DOHH2 (cell line): ENCODE measurements around the gene SLC35F1.

Experiments used
- H3F3A ChIP-seq: fragments of 200-600 bp; sonication (generic), shearing (Covaris generic); 2 replicates; pipeline ENCODE4 v1.6.0; 2016; ENCODE audit warnings: antibody characterized with exemption, mild to moderate bottlenecking; ENCODE audit not compliant: control insufficient read depth, insufficient read depth
- H3K27ac ChIP-seq: fragments of 200-600 bp; sonication (generic); 2 replicates; pipeline ENCODE4 v1.5.1; 2014; ENCODE audit warnings: low read depth, mild to moderate bottlenecking, low read length, moderate library complexity
- H3K27me3 ChIP-seq: fragments of 200-600 bp; sonication (generic); 2 replicates; pipeline ENCODE4 v1.6.1; 2014; ENCODE audit warnings: mild to moderate bottlenecking, low read length, mixed read lengths; ENCODE audit not compliant: control insufficient read depth
- H3K36me3 ChIP-seq: fragments of 200-600 bp; sonication (generic); 2 replicates; pipeline ENCODE4 v1.6.1; 2014; ENCODE audit warnings: mild to moderate bottlenecking, low read length, moderate library complexity, mixed read lengths; ENCODE audit not compliant: control insufficient read depth
- H3K4me1 ChIP-seq: fragments of 200-600 bp; sonication (generic); 2 replicates; pipeline ENCODE4 v1.6.1; 2014; ENCODE audit warnings: mild to moderate bottlenecking, low read length, mixed read lengths; ENCODE audit not compliant: control insufficient read depth
- H3K4me2 ChIP-seq: fragments of 200-600 bp; sonication (generic); 2 replicates; pipeline ENCODE4 v1.6.0; 2014; ENCODE audit warnings: mild to moderate bottlenecking, low read length, moderate library complexity
- H3K4me3 ChIP-seq: fragments of 200-600 bp; sonication (generic); 2 replicates; pipeline ENCODE4 v1.5.1; 2014; ENCODE audit warnings: mild to moderate bottlenecking, low read length, mixed read lengths
- H3K79me2 ChIP-seq: fragments of 200-600 bp; sonication (generic); 2 replicates; pipeline ENCODE4 v1.6.1; 2014; ENCODE audit warnings: mild to moderate bottlenecking, low read length, mixed read lengths; ENCODE audit not compliant: control insufficient read depth
- H3K9me2 ChIP-seq: fragments of 200-600 bp; sonication (generic); replicated peaks from 2 replicates; pipeline ENCODE4 v1.6.1; 2014; ENCODE audit warnings: mild to moderate bottlenecking, low read length, mixed read lengths; ENCODE audit not compliant: control insufficient read depth
- H3K9me3 ChIP-seq: fragments of 200-600 bp; sonication (generic); 2 replicates; pipeline ENCODE4 v1.6.1; 2014; ENCODE audit warnings: antibody characterized with exemption, low read length, mixed read lengths; ENCODE audit not compliant: control insufficient read depth, insufficient read depth
- H4K20me1 ChIP-seq: fragments of 200-600 bp; sonication (generic); 2 replicates; pipeline ENCODE4 v1.6.0; 2014; ENCODE audit warnings: low read depth, mild to moderate bottlenecking, antibody characterized with exemption, low read length, moderate library complexity; ENCODE audit not compliant: control insufficient read depth, insufficient read depth
- CTCF ChIP-seq: fragments of 200-600 bp; sonication (generic); IDR thresholded peaks from one replicate; pipeline ENCODE4 v1.5.1; 2014; ENCODE audit warnings: antibody characterized with exemption, mild to moderate bottlenecking, low read depth, low read length; ENCODE audit not compliant: poor library complexity, severe bottlenecking
- EZH2phosphoT487 ChIP-seq: fragments of 200-600 bp; sonication (generic); IDR thresholded peaks from 2 replicates; pipeline ENCODE4 v1.6.1; 2017; ENCODE audit warnings: borderline replicate concordance, mild to moderate bottlenecking, antibody characterized with exemption, low read length, moderate library complexity, mixed read lengths

Gene SLC35F1

GRCh38 chr6:117909638-117910037 lies 2.6 kb downstream of the SLC35F1 start:
- Histone ChIP-seq H4K20me1 (no peaks in the 10 kb centered on the region), H3K79me2 (no peaks in the 10 kb centered on the region), H3K36me3 (no peaks in the 10 kb centered on the region), H3K27ac (no peak overlapping the region), H3K4me3 (no peak overlapping the region), H3K27me3 (peaks cover 3% of the 10 kb centered on the region; the same call in 1 of the 2 replicates), H3K9me3 (no peaks in the 10 kb centered on the region), H3F3A (no peaks in the 10 kb centered on the region), H3K4me1 (no peaks in the 10 kb centered on the region), H3K4me2 (no peak overlapping the region), H3K9me2 (no peaks in the 10 kb centered on the region)
- no peak for TF ChIP-seq EZH2phosphoT487
- no peak for TF ChIP-seq CTCF

DNA sequence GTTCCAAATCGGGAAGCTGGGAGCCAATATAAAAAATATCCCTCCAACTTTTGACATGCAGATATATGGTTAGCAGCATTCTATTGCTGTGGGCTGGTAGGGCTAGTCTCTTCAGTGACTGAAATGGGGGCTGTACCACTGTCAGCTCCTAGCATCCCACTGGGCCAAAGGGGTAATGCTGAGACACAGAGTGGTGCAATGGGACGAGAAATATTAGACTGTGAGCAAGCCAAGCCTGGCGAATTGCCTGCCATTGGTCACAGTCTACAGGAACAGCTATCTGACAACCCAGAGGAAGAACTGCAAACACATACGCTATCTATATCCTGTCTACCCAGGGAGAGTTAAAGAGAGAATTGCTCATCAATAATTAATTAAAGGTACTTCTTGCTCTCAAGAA lies 3.5 kb downstream of the SLC35F1 start:
- TF ChIP-seq EZH2phosphoT487 (no peak), CTCF (no peak)
- Histone ChIP-seq H3K4me2 (no peak overlapping the region), H3F3A (no peaks in the 10 kb centered on the region), H3K9me2 (no peaks in the 10 kb centered on the region), H3K79me2 (no peaks in the 10 kb centered on the region), H3K27ac (no peak overlapping the region), H3K9me3 (no peaks in the 10 kb centered on the region), H4K20me1 (no peaks in the 10 kb centered on the region), H3K4me3 (no peak overlapping the region), H3K36me3 (no peaks in the 10 kb centered on the region), H3K4me1 (no peaks in the 10 kb centered on the region), H3K27me3 (peaks cover 3% of the 10 kb centered on the region; the same call in 1 of the 2 replicates)

- H3K27me3 ChIP-seq, result peaks cover 3% of the 10 kb centered on the region; the same call in 1 of the 2 replicates
- H3K9me2 ChIP-seq, result no peaks in the 10 kb centered on the region
- no peak overlapping the region for H3K4me2 ChIP-seq
- no peaks in the 10 kb centered on the region for H3K9me3 ChIP-seq
- H3K27ac ChIP-seq, result no peak overlapping the region
- no peaks in the 10 kb centered on the region for H3K4me1 ChIP-seq
- no peak overlapping the region for H3K4me3 ChIP-seq
- H4K20me1 ChIP-seq, result no peaks in the 10 kb centered on the region
- no peaks in the 10 kb centered on the region for H3K36me3 ChIP-seq
- no peaks in the 10 kb centered on the region for H3F3A ChIP-seq
- H3K79me2 ChIP-seq, result no peaks in the 10 kb centered on the region
- TF ChIP-seq EZH2phosphoT487 (no peak), CTCF (no peak)
Observed at GRCh38 chr6:117911150-117911549, 4.1 kb downstream of the SLC35F1 start.
